GM19099 (cell line): ENCODE measurements around the gene ACIN1.

Source experiments
- POLR2A ChIP-seq: IDR thresholded peaks from 3 replicates; pipeline ENCODE4 v1.6.1; 2011; ENCODE audit warnings: low read depth; ENCODE audit not compliant: insufficient read length; ENCODE audit errors: extremely low read depth

The ACIN1 gene

DNA sequence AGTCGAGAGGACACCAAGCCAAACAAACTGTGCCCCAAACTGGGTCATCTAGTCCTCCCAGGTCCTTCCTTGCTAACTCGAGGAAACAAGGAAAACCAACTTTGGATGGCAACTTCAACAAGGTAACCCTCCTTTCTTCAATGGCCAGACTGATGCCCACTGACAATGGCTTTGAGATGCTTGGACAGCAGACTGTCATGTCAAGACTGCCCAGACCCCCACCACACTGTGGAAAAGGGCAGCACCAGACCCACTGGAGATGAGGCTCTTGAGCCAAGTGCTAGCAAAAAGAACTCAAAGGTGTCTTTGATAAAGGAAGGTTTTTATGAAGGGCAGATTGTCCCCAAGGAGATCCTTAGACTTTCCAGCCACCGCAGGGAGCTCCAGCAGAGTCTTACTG is 28.6 kb downstream of the ACIN1 start:
- no peak for TF ChIP-seq POLR2A

DNA sequence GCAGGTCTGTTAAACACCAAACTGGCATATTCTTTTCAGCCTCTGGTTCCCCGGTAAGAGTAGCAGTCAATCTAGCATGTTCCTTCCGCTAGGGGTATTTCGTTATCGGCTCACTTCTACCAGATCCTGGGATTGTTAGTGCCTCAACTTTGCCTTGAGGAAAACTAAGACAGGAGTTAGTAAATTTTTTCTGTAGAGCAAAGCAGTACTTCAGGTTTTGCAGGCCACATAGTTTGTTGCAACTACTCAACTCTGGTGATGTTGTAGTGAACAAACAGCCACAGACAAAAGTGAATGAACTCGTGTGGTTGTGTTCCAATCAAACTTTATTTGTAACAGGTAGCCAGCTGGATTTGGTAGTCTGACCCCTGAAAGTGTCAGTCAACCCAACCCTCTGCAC is 31.3 kb downstream of the ACIN1 start:
- no peak for TF ChIP-seq POLR2A

DNA sequence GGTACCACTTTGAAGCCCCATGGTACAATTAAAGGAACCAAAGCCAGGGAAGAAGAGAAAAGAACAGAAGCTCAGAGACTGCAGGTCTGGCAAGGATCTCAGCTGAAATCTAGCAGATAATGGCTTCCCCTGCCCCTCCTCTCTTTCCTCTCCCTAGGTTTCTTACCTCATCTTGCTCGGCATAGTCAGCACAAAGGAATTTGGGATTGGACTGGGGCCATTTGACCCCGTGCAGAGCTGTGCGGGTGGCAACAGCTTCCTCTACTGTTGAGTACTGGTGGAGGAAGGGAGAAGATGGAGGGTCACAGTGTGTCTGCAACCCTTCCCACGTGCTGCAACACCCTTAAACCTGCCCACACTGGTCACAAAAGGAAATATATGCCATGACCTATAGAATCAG is 32.9 kb downstream of the ACIN1 start:
- TF ChIP-seq POLR2A = no peak

DNA sequence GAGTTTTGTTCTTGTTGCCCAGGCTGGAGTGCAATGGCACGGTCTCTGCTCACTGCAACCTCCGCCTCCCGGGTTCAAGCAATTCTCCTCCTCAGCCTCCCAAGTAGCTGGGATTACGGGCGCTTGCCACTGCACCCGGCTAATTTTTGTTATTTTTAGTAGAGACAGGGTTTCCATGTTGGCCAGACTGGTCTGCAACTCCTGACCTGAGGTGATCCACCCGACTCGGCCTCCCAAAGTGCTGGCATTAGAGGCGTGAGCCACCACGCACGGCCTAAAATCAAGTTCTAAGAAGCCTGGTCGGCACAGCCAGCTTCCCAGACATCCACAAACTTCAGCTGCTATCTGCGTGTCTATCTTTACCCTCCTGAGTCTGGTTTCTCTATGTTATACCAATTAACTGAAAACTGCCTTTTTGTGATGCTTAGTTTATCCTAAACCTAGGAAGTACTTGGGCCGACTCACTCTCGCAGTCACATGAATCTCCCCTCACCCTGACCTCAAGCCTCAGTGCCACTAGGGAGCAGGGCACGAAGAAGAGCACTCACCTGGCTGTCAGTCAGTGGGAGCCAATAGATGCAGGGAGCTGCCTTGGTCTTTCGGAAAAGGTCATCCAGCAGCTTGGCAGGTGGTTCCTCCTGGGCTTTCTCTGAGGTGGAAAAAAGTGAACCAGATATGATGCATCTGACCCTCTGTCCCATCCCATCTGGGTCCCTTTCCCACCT is 34.2 kb downstream of the ACIN1 start:
- TF ChIP-seq POLR2A = no peak

DNA sequence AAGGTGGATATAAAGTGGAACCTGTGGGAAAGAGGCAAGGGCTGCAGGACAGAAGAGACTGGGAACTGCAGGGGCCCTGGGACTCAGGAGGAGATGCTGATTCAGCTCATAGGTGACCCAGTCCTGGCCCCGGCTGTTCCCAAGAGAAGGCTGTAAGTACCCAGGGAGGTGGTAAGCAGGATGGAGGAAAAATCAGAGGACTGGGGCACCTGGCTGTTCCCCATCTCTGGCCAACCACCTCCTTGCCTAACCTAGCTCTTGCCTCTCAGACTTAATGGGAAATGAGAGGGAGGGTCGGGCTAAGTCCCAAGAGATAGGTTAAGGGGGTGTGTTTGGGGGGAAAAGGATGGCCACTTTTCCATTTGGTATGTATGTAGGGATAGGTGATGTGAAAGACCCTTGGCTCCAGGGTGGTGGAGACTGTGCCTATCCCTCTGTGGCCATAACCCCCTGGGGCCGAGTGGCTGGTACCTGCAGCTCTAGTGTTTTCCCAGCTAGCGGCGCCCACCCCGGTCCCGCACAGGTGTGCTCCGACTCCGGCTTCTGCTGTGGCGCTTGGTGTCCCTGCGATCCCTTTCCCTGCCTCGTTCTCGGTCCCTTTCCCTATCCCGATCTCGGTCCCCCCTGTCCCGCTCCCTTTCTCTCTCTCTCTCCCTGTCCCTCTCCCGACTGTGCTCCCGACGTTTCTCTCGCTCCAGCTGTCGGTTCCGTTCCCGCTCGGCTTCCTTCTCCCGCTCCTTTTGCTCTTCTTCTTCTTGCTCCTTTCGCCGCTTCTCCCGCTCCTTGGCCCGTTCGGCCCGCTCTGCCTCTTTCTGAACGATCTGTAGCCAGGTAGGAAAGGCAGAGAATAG is 36.1 kb downstream of the ACIN1 start:
- no peak for TF ChIP-seq POLR2A

DNA sequence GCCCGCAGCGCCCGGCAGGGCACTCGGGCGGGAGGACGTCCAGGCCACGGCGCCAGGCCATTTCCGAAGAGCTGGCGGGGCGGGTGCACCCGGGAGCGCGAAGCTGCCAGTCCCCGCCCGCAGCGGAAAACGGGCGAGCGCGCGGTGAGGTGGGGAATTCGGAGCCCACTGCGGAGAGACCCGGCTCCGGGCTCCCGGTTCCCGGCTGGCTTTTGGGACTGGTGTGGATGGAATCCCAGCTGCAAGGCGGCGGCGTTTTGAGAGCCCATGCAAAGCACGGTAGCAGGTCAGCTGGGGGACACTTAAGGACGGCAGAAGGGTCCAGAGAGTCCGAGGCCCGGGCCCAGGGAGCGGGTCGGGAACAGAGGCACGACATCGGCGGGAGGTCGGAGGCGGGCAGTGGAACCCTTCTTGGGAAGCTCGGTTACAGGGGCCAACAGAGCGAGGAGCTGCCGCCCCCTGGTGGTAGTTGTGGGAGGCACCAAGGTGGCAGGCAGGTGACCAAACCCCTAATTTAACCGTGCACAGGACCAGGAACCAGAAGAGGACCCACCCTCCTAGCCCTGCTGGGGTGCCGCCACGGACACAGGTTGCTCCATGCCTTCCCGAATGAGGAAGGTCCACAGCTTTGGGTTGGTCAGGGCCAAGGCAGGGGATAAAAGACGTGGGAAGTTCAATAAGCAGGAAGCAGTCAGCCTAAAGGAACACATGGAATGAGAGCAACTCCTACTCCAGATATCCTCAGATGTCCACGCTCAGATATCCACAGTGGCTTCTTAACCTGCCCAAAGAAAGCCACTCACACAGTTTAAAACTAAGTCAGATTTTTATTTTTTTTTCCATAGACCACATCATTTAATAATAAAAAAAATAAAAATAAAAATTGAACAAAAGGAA is 36.9 kb downstream of the ACIN1 start:
- TF ChIP-seq POLR2A = no peak

DNA sequence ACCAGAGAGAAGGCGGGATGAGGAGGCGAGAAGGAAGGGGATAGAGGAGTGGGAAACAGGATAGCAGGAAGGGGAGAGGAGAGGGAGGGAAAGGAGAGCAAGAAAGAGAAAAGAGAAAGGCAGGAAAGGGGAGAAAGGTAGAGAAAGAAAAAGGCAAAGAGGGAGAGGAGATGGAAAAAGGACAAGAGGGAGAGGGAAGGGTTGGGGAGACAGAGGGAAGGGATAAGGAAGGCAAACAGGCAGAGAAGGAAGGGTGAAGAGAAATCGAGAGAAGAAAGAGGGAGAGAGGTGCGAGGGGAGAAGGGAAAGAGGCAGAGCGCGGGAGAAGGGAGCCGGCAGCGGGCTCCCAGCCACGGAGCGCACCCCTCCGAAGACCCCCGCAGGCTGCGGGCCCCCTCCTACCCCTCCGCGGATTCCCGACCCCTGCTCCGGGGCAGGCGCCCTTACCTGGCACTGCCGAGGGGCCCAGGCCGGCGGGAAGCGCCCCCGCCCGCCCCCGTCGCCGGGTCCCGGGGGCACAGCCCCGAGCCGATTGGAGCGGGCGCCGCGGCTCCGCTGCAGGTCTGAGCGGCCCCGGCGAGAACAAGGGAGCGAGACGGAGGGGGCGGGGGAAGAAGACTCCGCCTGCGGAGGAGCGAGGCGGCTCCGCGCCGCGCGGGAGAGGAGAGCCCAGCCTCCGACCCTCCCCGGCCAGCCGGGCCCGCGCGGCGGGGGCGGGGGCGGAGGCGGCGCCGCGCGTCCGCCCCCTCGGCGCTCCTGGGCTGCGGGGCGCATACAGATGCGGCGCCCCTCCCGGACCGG is 37.8 kb downstream of the ACIN1 start, which contains the start of gene CDH24:
Gene CDH24 (minus strand): TSS at position 565 of the 801 bp plus-strand sequence. CDS start 1,787 bp downstream, outside the sequence.
- peak; percentile 41 for TF ChIP-seq POLR2A

DNA sequence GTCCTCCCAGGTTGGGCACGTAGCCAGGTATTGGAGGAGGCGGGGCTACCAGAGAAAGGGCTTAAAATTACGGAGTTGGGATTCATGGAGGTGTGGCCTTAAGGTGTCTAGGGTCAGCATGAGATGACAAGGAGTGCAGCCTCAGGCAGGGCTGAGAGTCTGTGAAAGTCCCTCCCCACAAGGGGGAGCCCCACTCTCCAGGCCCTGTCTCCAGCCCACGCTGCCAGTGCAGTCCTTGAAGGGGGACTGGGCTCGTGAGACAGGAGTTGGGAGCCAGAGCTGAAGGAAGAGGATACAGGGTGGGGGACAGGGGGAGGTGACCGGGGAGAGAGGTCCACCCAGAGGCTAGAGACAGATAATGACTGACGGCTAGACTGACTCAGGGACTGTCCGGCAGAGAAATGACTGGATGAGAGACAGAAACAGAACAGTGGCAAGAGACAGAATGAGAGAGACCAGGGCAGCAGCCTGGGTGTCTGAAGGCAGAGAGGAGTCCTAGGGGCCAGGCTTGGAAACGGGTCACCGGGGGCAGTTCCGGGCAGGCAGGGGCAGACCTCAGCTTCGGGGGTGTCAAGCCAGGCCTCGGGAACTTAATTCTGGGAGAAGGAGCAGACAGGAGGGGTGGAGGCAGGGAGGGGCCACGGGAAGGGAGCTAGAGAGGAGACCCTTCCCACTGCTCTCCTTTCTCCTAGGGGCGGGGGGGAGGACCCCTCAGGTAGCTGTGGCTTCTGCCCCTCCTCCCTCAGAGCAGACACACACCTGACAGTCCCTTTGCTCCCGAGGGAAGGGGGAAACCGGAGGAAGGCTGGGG is 38.6 kb downstream of the ACIN1 start:
- TF ChIP-seq POLR2A = no peak

DNA sequence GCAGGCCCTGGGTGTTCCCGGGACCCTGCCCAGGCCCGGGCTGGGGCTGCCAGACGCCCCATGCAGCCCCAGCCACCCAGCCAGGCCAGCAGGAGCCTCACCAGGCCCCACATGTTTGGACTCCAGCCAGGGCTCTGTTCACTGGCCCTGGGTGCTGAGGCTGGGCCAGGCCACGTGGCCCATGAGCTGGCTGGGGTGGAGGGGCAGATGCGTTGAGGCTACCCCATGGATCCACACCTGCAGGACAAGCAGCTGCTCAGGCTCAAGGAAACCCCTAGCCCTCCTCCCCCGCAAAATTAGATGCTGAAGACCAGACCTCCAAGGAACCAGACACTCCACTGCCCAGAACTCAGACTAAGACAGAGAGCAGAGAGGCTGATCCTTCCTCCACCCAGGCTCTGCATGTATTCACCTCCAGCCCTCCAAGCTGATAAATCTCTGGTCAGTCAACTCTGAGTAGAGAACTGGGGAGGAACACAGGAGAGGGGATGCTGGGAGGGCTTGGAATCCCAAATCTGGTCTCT is 39.3 kb downstream of the ACIN1 start:
- no peak for TF ChIP-seq POLR2A

DNA sequence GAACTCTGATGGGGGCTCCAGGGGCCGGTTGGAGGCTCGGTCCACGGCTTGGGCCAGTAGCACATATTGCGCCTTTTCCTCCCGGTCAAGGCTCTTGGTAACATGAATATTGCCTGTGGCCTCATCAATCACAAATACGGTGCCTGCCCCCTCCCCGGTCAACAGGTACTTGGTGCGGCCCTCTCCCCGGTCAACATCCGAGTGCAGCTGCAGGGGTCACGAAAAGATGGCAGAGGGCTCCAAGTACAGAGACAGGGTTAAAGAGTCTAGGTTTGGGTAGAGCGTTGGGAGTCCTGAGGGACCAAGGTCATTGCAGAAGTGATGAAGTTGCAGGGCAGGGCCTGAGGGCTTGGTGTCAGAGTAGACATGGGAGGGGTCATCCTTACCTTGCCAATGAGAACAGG is 39.8 kb downstream of the ACIN1 start:
- TF ChIP-seq POLR2A = no peak

DNA sequence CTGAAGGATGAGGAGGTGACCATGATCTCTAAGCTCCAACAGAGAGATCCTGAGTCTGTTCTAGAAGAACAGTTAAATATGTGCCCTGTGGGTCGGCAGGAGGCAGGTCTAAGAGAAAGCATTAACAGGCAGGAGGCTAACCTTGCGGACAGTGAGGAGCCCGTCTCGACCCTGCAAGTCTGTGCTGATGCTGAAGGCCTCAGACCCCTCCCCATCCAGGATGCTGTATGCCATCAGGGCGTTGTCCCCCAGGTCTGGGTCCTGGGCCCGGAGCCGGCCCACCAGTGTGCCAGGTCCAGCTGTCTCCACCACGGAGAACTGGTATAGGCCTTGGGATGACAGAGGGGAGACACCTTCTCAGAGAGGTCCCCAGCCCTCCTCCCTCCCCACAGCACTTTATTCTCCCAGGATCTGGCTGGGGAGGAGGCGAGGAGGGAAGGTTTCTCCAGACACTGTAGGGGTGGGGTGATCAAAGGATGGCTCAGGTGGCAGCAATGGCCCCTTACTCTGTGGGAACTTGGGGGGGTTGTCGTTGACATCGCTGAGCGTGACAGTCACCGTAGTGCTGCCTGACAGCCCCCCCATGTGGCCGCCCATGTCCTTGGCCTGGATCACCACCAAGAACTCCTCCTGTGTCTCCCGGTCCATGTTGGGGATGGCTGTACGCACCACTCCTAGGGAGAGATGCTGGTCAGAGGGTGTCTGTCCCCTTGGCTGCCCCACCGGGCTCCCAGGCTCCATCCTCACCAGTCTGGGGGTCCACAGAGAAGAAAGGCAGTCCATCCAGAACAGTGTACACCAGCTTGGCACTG is 40.7 kb downstream of the ACIN1 start:
- no peak for TF ChIP-seq POLR2A

DNA sequence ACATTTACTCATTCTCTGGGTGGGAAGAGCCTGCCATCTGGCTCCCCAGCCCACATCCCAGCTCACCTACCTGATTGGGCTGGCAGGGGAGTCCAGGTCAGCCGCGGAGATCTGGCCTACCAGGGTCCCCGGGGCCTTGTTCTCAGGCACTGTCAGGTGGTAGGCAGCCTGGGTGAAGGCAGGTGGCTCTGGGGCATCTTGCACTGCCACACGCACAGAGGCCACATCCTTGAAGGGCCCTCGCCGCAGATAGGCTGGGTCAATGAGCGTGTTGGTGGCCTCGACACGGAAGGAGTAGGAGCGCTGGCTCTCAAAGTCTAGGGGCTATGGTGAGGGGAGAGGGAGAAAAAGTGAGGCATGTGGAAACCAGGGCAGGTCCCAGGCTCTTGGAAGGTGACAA is 41.5 kb downstream of the ACIN1 start:
- no peak for TF ChIP-seq POLR2A

DNA sequence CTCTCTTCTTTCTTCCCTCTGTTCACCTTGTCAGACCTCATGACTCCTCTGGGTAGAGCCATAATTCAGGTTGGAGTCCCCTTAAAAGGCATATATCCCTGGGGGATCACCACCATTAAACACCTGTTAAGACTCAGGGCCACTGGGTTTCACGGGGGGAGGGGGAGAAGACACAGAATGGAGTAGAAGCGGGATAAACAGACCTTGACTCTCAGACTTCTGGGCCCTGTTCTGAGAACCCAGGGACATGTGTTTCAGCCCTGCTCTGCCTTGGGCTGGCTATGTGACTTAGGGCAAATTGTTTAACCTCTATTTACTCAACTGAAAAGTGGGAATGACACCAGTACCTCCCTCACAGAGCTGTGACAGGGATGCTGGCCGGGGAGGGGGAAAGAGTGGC is 42.3 kb downstream of the ACIN1 start:
- TF ChIP-seq POLR2A = no peak

DNA sequence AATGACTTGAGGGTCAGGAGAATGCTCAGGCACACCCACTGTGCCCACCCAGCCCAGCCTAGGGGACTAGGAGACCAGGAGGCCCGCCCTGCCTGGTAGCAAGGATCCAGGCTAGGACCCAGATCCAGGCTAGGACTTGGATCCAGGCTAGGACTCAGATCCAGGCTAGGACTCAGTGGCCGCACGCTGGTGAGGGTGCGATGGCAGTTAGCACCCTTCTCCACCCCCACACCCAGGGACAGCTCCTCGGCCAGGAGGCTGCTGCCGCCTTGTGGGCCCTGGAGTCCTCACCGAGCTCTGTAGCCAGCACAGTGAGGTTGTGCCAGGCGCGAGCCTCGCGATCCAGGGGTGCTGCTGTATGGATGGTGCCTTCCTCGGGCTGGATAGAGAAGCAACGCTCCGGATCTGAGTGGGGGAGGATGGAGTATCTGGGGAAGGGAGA is 42.7 kb downstream of the ACIN1 start:
- no peak for TF ChIP-seq POLR2A
